Activated CD8-positive, alpha-beta memory T cell treated with anti-CD3 and anti-CD28 coated beads for 4 hours (primary cell): Measurements from ENCODE around the gene LRRC8C.
"Not testable (repeated sequence)": the region's sequence is repeated elsewhere in the genome, so short reads cannot be mapped to it uniquely, and the experiment has no call there.

Source experiments
- DNase-seq, 2 donors: peaks; one replicate each; pipeline ENCODE4 v3.0.0-alpha.2; 2020; ENCODE audit warnings: low read depth in 2 of 2

The LRRC8C gene

GRCh38 chr1:89607586-89608318, 25.2 kb upstream of the LRRC8C start:
- no peak for DNase-seq

- DNase-seq, result peak in 1 of 2 donors; percentile 67
Measured at GRCh38 chr1:89608319-89608983, 24.5 kb upstream of the LRRC8C start.

- peak in 1 of 2 donors; percentile 43 for DNase-seq
Measured at GRCh38 chr1:89608984-89609725, 23.8 kb upstream of the LRRC8C start.

DNA sequence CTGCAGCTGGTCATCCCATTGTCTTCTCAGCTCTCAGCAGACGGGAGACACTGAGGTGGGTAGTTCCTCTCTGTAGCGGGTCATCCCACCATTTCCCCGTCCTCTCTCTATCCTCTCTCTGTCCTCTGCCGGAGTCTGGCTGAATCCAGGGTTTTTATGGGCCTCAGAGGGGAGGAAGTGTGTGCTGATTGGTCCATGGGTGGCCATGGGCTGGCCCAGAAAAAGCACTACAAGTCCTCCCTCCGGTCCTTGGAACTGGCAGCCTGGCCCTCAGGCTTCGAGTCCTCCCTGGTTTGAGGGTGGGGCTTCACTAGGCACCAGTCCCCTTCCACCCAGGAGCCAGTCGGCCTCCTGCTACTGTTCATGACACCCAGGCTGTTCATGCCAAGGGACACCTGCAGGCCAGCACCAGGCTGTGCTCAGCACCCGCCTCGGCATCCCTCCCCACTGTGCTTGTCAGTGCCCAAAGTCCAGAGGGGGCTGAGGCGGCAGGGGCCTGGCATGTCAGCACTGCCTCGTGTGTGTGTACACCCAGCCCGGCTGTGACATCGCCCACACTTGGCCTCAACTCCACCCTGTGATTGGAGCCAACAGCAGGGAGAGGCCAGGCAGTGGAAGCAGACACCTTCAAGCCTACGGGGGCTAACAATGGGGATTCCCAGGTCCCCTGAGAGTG, 23.0 kb upstream of the LRRC8C start:
- DNase-seq, result no peak

GRCh38 chr1:89610457-89611011, 22.4 kb upstream of the LRRC8C start:
- DNase-seq, result no peak

DNA sequence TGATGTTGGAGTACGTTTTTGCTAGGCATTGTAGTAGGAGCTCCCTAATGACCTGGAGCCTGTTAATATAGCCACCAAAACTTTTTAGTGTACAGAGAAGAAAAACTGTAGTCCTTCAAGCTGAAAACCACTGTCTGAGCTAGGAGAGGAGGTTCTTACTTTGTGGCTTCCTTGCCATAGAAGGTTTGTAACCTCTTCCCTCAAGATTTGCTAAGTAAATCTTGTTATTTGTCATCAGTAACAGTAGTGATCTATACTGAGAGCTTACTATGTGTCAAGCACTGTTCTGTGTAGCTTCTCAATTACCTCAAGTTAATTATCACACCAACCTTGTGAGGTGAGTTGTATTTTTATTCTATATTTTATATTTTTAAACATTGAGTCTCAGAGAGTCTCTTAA, 21.2 kb upstream of the LRRC8C start:
- DNase-seq, result no peak

GRCh38 chr1:89613928-89614327, 19.0 kb upstream of the LRRC8C start:
- DNase-seq, result no peak

DNA sequence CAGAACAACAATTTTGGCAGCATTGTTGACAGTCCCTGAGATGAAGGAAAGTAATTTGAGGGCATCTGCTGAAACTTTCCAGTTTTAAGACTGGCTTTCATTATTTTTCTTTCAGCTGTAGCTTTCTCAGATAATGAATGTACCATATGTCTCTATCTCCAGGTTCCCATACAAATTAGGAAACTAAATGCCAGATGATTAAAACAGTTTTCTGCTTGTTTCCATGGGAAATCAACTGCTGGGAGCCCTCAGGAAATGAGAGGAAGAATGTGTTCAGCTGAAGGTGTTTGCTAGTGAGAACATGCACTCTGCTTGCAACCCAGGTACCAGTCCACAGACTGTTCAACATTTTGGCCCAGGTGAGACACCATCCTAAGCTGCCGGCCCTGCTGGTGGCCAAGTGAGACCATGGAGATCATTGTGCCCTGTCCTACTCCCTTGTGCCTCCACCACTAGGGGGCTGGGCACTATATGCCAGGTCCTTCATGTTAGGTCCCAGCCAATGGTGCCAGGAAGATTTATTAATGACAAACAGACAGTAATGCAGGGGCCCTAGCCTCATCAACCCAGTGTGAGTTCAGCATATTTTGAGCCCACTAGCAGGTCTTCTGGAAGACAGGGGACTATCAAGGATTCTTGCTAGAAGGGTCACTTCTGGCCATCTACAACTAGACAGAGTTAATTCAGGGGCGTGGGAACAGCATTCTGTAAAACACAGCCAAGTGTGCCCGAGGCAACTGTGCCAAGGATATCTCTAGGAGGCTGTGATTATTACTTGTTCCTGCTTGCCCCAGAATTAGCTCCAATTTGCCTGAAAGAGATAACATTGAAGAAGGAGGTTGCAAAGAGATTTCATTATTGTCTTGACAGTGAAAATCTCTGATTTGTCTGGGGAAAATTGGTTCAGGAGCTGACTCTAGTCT, 17.0 kb upstream of the LRRC8C start:
- no peak for DNase-seq

DNA sequence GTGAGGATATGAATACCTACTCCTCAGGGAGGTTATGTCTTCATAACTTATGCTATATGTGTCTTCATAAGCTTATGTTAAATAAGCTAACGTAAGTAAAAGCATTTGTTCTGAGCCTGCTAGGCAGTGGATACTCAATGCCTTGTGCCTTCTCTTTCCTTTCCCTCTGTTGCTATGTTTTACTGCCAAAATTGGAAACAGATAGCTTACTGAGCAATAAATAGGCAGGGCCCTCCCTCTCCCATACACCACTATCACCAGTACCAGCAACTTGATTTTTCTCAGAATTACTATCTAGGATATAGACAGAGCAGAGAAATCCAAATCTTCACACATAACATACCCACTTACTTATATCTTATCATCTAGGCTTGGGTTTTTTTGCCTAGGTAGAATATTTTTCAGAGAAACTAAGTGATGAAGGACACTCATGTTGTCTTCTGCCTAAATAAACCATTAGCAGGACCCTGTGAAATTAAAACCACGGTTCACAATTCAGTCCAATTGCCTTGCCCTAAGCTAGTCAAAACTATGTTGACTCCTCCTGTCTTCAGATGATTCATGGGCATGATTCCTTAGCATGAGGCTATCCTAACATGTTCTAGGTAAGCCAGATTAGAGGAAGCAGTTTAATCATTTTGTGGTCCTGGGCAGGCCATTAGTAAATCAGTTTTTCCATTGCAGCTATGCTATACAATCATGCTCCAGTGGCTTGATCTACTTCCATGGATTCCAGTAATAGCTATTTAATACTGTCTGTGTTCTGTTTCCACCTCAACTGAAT, 15.9 kb upstream of the LRRC8C start:
- no peak for DNase-seq

DNA sequence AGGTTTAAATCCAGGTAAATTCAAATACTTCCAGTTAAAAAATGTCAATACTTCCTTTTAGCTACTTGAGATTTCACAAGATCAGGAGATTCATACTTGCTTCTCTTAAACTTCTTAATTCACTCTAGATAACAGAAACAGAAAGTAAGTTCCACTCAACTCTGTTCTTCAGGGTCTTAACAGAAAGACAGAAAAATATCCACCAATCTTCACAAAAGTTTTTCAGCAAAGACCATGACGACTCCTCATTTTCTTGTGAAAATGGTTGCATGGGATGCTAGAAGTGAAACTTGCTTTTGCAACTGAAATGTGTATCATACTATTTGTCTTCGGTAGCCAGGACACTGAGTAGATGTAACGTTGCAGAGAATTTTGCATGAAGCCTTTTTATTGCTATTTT, 12.3 kb upstream of the LRRC8C start:
- no peak for DNase-seq

- no peak for DNase-seq
Measured at GRCh38 chr1:89622895-89623294, 10.0 kb upstream of the LRRC8C start.

GRCh38 chr1:89624314-89624713, 8.6 kb upstream of the LRRC8C start:
- DNase-seq, result no peak

DNA sequence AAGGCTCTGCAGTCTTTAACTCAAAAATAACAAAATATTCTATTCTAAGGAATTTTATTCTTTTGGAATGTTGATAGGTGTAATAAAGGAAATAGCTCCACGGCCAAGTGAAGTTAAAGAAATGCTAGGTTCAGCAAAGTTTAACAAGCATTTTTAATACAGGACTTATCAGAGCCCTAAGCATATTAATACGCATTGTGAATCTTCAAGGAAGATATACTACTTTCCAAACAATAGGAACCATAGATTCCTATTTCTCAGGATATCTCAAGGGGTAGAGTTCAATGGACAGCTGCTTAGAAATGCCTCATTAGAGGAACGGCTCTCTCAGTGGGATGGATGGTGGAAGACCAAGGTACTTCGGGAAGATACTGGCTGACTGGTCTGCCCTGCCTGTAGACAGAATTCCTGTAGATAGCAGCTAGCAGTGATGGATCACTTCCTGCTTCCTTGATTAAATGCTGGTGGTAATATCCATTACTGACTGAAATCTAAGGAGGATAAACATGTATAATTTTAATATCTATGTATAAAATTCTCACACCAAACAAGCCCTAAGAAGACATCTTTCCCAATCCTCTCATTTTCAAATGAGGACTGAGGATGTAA, 8.1 kb upstream of the LRRC8C start:
- no peak for DNase-seq

- DNase-seq, result no peak
Measured at GRCh38 chr1:89627596-89627962, 5.3 kb upstream of the LRRC8C start.

DNA sequence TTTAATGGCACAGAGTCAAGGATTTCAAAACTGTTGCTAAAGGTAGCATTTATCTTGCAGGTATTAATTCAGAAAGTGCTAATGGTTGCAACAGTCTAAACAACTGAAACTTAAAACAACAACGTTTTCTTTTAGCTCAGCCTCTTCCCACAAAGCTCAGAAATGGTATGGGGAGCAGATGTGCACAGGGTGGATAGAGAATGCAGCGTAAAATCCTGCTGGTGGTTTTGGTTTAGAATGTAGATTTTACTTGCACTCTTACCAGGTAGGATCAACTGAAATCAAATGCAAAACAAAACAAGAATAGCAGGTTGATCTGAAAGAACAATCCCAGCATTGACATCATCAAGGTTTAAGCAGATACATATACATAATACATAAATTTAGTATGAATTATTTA, 3.8 kb upstream of the LRRC8C start:
- no peak for DNase-seq

- DNase-seq, result not testable (repeated sequence)
Measured at GRCh38 chr1:89629600-89629999, 3.3 kb upstream of the LRRC8C start.

- no peak for DNase-seq
Measured at GRCh38 chr1:89630048-89630447, 2.9 kb upstream of the LRRC8C start.

DNA sequence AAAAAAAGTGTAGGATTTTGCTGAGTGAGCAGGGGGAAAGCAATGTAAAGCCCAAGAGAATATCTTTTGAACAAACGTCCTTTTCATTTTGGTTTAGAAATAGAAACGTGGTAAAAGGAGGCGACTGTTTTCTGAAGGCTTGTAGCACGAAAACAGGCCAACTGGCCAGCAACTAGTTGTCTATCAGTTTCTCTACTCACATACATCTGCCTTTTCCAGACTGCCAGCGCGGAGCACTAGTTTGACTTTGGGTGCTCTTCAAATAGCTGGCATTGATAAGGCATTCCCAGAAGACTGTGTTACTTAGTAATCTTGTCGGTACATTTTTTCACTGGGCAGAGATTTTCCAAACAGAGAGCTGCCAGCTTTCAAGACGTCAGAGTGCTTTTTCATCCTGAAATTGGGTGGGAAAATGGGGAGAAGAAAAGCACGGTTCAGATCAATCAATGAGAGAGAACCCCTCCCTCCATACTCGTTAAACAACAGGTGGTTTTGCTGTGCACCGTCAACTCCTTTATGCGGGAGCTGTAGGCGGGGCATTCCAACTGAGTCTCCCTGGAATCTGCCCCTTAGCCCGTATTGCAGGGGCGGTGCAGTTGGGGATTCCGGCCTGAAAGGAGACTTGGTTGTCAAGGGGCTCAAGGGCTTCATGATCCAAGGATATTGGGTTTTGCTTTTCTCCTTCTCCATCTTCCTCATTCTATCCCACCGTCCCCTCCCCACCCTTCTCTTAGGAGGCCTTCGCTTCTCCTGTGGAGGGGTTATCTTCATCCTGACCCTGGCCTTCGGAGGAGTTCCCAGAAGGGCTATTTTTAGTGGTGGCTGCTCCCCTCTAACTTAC, 884 bp upstream of the LRRC8C start:
- no peak for DNase-seq
